ENCODE results near the gene PSMB11.

GRCh38 chr14:23008831-23009230 lies 33.2 kb upstream of the PSMB11 start:
- TF ChIP-seq POLR2AphosphoS5 (IDR thresholded peaks at IDR 0.05) (no peak), EP300 (IDR thresholded peaks at IDR 0.05) (no peak)

All from suprapubic skin (tissue), 4 donors.